Lower leg skin (tissue), 4 donors: ENCODE measurements around the gene TUBB2B. TPM values are rescaled to one million over a fixed set of nuclear protein-coding genes. Genes with fewer than 3 reads are reported as not detected.

Experiments
- DNase-seq, 2 donors: peaks; one replicate each; pipeline ENCODE4 v3.0.0-alpha.2; 2019; ENCODE audit warnings: low spot score in 2 of 2
- H3K4me3 ChIP-seq: fragments of 200-600 bp; sonication (generic); 2 replicates; pipeline ENCODE4 v1.5.1; 2017; ENCODE audit warnings: mild to moderate bottlenecking, low read depth; ENCODE audit not compliant: poor library complexity, severe bottlenecking
- POLR2A ChIP-seq, 2 donors: fragments of 450-650 bp; IDR thresholded peaks; one replicate each; pipeline ENCODE4 v1.6.1; 2016 to 2017; ENCODE audit warnings: antibody characterized with exemption in 2 of 2, mild to moderate bottlenecking in 1 of 2, moderate library complexity in 1 of 2
- WGBS, 2 donors: methylation state at CpG; one replicate each; pipeline ENCODE4 v1.1.5; 2018; 5-methylcytosine and 5-hydroxymethylcytosine counted together
- intact Hi-C: fragments of 100-400 bp; cut with DNase I; formaldehyde crosslinking; loops from one replicate; pipeline ENCODE4 v1.15.0; 2023; ENCODE audit warnings: low total_unique reads
- total RNA-seq, 4 donors: library from RNA; depleted of rRNA; stranded (reverse); fragments of >200 nt; gene quantifications; one replicate each; pipeline ENCODE4 v1.1.0, GENCODE V29; 2016
- TF ChIP-seq, protein P1 (sequence below), 3 donors: fragments of 450-650 bp; IDR thresholded peaks; one replicate each; pipeline ENCODE4 v1.5.1; 2016; ENCODE audit warnings: antibody characterized with exemption in 3 of 3, mild to moderate bottlenecking in 3 of 3, moderate library complexity in 2 of 3

The TUBB2B gene
- total RNA-seq, 4 donors from 2014 or later: 1.0 to 14.6 (median 7.5) TPM

DNA sequence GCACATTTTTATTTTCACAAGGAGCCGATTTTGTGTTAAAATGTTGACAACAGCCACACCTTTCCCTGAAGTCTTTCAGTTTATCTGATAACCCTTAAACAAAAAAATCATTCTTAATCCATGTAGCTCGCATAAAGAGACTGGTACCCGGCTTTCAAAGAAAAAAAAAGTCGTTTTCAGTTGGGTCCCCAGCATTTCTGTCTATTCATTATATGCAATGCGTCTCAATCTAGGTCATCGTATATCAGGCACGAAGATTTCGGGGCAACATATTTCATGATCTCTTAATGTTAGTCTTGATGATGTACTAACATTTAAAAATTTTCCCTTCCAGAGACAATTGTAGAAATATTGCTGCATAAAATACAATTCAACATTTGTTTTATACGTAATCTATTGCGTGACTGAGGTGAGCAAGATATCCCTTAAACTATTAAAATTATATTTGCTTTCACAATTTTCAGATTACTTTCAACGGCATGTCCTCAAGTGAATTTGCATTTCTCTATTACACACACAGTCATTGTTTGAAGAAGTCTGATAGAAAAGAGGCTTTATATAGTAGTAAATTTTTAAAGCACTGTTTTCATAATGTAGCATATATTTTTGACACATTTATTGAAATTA, 2.9 kb upstream of the TUBB2B start:
- TF ChIP-seq, protein P1, sequence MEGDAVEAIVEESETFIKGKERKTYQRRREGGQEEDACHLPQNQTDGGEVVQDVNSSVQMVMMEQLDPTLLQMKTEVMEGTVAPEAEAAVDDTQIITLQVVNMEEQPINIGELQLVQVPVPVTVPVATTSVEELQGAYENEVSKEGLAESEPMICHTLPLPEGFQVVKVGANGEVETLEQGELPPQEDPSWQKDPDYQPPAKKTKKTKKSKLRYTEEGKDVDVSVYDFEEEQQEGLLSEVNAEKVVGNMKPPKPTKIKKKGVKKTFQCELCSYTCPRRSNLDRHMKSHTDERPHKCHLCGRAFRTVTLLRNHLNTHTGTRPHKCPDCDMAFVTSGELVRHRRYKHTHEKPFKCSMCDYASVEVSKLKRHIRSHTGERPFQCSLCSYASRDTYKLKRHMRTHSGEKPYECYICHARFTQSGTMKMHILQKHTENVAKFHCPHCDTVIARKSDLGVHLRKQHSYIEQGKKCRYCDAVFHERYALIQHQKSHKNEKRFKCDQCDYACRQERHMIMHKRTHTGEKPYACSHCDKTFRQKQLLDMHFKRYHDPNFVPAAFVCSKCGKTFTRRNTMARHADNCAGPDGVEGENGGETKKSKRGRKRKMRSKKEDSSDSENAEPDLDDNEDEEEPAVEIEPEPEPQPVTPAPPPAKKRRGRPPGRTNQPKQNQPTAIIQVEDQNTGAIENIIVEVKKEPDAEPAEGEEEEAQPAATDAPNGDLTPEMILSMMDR (IDR thresholded peaks at IDR 0.05): no peak
- TF ChIP-seq POLR2A (IDR thresholded peaks at IDR 0.05): no peak
- intact Hi-C loops: loop anchor here (10.0 kb wide), 1 partner anchor 96 kb away; no protein-coding TSS in a partner anchor
- no peak overlapping the region for H3K4me3 ChIP-seq
- DNase-seq: no peak
- WGBS, 2 donors: 17 to 24% methylated on average over 11 of the region's 11 CpGs

DNA sequence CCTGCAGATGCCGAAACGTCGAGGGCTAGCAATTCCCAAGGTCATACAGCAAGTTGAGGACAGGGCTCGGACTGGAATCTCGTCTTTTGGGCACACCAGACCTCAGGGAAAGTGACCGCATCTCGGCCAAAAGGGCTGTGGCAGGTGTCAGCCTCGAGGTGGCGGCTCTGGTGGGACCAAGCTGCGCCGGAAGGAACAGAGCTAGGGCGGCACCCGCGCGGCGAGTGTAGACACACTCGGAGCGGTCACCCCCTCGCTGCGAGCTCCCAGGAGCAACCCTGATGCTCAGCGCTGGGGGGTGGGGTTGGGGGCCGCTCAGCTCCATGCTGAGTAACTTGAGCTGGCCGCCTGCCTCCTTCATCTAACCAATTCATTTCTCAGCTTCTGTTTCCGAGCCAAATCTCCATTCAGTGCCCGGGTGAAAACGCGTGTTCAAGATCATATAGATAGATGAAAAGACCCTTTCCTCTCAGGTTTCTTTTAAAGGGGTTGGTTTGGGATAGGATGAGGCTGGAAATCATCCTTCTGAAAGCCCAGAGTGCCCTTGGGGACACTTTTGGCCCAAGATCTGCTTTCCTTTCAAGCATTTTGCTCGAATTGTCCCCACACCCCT, 2.2 kb upstream of the TUBB2B start:
- intact Hi-C loops: loop anchor here (10.0 kb wide), 1 partner anchor 95 kb away; no protein-coding TSS in a partner anchor
- H3K4me3 ChIP-seq: no peak overlapping the region
- peak in 1 of 2 donors; percentile 87 for DNase-seq
- TF ChIP-seq, protein P1 (IDR thresholded peaks at IDR 0.05): no peak
- TF ChIP-seq POLR2A (IDR thresholded peaks at IDR 0.05): no peak
- 6 to 11% methylated on average over 21 to 23 of the region's 28 CpGs for WGBS, 2 donors

DNA sequence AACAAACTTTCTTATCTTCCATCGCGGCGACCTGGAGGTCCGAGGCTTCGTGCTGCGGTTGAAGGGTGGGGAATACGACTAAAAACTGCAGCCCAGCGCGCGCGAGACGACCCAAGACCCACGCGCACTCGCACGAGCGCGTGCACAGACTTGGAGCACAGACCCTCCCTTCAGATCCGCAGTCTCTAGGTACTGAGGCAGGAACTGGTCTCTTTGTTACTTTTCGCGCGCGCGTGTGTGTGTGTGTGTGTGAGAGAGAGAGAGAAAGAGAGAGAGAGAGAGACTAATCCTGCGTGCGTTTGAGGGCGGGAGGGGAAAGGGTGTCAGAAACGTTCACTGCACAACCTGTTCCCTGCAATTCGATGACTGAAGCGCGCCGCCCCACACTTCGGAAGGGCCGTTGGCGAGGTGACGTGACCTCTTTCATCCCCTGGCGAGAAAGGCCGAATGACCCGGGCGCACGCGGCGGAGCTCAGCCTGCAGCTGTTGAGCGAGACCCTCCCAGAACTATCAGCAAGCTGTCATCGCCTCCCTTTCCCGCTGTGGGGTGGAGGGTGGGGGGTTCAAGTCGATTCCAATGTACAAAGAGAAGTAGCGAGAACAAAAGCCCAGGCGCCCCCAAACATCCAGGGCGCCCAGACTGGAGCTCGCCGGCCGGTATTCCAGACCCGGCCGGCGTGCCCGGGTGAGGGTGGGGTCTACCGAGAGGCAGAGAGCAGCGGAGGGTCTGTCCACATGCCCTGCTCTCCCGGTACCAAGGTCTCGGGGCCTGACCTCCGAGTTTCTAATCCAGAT, 1.5 kb upstream of the TUBB2B start:
- 6 to 8% methylated on average over 50 to 54 of the region's 62 CpGs for WGBS, 2 donors
- DNase-seq: peak in 1 of 2 donors; percentile 87
- no peak overlapping the region for H3K4me3 ChIP-seq
- intact Hi-C loops: no loop called here
- TF ChIP-seq, protein P1 (IDR thresholded peaks at IDR 0.05): no peak
- no peak for TF ChIP-seq POLR2A (IDR thresholded peaks at IDR 0.05)

DNA sequence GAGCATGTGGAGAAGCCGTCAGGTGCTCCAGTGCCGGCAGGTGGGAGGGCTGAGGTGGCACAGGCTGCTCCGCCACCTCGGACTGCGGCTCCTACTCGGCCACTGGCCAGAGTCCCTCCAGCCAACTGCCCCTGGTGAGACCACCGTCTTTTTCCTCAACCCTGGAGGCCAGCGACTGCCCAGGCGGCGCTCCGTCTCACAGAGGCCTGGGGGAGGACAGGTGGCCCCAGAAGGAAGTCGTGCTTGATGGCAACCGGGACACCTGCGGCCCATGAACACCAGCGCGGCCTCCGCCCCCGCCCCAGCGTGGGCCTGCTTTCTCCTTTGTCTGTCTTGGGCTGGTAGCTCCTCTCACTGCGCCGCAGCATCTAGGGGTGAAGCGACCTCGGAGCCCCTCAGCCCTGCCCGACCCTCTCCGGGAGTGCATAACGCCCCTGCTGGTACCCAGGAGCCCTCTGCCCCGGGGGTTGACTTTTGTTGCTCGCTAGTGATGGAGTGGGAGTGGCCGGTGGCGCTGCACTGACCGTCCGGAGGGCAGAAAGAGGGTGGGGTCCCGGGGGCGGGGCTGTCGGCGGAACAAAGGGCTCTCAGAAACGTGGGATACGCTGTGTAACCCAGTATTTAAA, 706 bp upstream of the TUBB2B start:
- TF ChIP-seq, protein P1 (IDR thresholded peaks at IDR 0.05): no peak
- no peak for TF ChIP-seq POLR2A (IDR thresholded peaks at IDR 0.05)
- DNase-seq: peak in 1 of 2 donors; percentile 86
- 3% methylated on average over 16 to 24 of the region's 38 CpGs for WGBS, 2 donors
- intact Hi-C loops: no loop called here
- H3K4me3 ChIP-seq: no peak overlapping the region

DNA sequence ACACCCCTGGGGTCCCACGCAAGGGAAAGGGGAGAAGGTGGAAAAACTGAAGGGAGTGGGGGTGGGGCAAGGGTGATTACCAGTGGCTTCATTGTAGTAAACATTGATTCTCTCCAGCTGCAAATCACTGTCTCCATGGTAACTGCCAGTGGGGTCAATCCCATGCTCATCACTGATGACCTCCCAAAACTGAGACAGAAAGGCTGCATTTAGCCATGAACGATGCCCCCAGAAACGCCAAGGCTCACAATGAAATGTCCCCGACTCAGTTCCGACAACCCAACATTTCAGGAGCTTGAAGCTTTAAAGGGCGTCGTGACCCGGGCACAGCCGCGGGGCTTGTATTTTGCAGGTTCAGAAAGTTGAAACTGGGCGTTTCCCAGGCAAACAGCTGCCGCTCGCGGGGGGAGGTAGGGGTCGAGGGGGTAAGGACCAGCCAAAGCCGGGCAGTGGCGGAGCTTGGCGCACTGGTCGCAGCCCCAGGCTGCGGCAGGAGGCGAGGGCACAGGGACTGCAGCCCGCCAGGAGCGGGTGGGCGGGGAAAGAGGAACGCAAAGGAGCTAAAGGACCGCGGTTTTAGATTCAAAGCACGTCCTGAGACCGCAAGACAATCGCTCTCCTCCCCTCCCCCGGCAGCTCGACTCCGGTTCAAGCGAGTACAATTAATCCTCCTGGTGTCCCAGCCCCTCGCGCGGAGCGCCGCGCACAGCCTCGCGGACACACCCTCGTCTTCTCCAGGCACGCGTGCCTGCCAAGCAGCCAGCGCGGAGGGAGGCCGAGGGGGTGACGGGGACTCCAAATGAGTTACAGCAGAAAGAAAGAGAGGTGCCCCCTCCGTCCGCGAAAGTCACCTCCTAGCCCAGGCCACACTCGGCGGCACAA, 731 bp downstream of the TUBB2B start:
- 4 to 5% methylated on average over 35 to 47 of the region's 54 CpGs for WGBS, 2 donors
- intact Hi-C loops: no loop called here
- TF ChIP-seq, protein P1 (IDR thresholded peaks at IDR 0.05): no peak
- H3K4me3 ChIP-seq: peak overlapping the region; percentile 10
- DNase-seq: peak in 1 of 2 donors; percentile 86
